GM15510 (cell line): Measurements from ENCODE around the gene PTPRC.

Experiments used
- POLR2A ChIP-seq: IDR thresholded peaks from 3 replicates; pipeline ENCODE4 v1.6.1; 2011; ENCODE audit warnings: borderline replicate concordance; ENCODE audit not compliant: insufficient read length; ENCODE audit errors: extremely low read depth

Gene PTPRC, protein sequence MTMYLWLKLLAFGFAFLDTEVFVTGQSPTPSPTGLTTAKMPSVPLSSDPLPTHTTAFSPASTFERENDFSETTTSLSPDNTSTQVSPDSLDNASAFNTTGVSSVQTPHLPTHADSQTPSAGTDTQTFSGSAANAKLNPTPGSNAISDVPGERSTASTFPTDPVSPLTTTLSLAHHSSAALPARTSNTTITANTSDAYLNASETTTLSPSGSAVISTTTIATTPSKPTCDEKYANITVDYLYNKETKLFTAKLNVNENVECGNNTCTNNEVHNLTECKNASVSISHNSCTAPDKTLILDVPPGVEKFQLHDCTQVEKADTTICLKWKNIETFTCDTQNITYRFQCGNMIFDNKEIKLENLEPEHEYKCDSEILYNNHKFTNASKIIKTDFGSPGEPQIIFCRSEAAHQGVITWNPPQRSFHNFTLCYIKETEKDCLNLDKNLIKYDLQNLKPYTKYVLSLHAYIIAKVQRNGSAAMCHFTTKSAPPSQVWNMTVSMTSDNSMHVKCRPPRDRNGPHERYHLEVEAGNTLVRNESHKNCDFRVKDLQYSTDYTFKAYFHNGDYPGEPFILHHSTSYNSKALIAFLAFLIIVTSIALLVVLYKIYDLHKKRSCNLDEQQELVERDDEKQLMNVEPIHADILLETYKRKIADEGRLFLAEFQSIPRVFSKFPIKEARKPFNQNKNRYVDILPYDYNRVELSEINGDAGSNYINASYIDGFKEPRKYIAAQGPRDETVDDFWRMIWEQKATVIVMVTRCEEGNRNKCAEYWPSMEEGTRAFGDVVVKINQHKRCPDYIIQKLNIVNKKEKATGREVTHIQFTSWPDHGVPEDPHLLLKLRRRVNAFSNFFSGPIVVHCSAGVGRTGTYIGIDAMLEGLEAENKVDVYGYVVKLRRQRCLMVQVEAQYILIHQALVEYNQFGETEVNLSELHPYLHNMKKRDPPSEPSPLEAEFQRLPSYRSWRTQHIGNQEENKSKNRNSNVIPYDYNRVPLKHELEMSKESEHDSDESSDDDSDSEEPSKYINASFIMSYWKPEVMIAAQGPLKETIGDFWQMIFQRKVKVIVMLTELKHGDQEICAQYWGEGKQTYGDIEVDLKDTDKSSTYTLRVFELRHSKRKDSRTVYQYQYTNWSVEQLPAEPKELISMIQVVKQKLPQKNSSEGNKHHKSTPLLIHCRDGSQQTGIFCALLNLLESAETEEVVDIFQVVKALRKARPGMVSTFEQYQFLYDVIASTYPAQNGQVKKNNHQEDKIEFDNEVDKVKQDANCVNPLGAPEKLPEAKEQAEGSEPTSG (N-terminal part only)

DNA sequence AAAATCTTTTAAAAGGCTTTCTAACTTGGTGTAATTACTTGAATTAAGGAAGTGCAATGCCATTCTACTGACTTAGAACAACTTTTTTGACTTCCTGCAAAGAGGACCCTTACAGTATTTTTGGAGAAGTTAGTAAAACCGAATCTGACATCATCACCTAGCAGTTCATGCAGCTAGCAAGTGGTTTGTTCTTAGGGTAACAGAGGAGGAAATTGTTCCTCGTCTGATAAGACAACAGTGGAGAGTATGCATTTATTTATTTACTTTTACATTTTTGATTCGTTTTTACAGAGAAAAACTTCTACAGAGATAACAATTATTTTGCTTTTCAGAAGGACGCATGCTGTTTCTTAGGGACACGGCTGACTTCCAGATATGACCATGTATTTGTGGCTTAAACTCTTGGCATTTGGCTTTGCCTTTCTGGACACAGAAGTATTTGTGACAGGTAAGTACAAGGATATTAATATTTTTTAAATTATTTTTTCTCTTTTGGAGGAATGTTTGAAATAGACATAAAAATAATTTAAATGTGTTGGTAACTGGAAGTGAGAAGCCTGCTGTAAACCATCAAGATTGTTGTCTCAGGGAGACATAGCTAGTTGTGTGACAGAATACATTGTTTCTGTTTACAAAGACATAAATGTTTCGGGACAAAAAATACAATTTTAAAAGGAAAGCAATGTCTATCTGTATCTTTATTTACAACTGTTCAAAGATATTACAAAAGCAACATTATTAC lies at the start of gene PTPRC:
Gene PTPRC (plus strand): TSS at position 147 of the 742 bp plus-strand sequence. CDS start 229 bp downstream, at position 376.
- peak; percentile 35 for TF ChIP-seq POLR2A

DNA sequence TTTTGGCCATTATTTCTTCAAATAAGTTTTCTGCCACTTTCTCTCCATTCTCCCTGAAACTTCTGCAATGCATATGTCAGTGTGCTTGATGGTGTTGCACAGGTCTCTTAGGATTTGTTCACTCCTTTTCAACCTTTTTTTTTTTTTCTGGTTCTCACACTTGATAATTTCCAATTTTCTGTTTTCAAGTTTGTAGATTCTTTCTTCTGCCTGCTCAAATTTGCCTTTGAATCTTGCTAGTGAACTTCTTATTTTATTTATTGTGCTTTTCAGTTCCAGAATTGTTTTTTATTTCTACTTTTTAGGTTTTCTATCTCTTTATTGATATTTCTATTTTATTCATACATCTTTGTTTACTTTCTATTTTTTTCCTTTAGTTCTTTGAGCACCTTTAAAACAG lies 48.4 kb upstream of the PTPRC start:
- no peak for TF ChIP-seq POLR2A

DNA sequence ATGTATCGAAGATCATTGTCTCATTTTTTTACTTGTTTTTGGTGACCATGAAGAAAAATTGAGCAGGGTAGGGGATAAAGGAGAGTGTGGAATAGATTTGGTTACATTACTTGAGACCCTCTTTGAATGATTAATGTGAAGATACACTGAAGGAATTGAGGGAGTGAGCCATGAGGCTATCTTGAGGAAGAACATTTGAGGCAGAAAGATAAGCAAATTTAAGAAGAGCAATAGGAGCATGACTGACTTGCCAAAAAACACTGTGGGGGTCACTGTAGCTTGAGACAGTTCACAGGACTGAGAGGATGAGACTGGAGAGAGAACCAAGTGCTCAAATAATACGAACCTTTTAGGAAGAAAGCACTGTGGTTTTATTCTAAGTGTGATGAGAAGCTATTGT lies 43.1 kb upstream of the PTPRC start:
- TF ChIP-seq POLR2A = no peak

DNA sequence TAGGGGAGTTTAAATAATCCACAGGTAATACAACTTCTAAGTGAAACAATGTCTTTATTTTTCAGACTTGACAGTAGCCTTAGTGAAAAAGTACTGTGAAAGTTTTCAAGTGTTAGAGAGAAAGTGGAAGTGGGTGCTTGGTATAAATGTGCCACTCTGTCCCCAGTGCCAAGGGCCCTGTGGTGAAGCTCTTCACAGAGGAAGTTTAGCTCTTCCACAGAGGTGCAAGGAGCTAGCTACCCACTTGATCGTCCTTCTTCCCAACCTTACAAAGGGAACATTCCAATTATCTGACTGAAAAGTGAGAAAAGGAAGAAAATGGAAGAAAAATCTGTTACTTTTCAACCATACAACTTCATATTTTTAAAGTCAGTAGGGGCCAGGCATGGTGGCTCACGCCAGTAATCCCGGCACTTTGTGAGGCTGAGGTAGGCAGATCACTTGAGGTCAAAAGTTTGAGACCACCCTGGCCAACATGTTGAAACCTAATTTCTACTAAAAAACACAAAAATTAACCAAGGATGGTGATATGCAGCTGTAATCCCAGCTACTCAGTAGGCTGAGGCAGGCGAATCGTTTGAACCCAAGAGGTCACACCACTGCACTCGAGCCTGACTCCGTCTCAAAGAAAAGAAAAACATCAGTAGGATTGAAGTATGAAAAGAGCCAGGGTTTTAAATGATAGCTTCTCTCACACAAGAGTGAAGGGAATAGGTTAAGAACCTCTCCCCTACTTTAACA lies 41.0 kb upstream of the PTPRC start:
- no peak for TF ChIP-seq POLR2A

DNA sequence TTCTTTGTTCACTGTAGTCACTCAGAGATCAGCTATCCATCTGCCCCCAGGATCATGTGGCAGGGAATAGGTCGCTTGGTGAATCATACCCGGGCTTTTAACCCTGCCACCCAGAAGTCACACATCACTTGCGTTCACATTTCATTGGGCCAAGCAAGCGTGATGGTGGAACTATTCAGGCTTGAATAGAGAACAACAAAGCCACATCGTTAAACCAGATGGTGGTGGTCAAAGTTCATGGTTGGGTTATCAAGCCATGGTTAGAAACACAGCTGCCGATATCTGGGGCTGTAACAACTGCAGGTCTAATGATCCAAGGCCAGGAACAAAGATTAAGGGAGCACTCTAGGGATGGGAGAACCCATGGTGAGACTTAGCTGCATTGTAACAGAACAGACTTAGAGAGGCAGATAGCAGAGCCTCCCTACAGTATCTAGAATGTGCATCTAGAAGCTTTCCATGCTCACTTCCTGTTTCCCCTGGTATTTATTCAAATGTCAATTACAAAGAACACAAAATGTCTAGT lies 40.0 kb upstream of the PTPRC start:
- TF ChIP-seq POLR2A = no peak

DNA sequence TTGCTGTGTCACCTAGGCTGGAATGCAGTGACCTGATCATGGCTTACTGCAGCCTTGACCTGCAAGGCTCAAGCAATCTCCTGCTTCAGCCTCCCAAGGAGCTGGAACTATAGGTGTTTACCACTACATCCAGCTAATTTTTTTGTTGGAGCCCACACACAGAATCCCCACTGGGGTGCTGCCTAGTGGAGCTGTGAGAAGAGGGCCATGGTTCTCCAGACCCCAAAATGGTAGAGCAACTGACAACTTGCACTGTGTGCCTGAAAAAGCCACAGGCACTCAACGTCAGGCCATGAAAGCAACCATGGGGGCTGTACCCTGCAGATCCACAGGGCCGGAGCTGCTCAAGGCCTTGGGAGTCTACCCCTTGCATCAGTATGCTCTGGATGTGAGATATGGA lies 39.1 kb upstream of the PTPRC start:
- no peak for TF ChIP-seq POLR2A

DNA sequence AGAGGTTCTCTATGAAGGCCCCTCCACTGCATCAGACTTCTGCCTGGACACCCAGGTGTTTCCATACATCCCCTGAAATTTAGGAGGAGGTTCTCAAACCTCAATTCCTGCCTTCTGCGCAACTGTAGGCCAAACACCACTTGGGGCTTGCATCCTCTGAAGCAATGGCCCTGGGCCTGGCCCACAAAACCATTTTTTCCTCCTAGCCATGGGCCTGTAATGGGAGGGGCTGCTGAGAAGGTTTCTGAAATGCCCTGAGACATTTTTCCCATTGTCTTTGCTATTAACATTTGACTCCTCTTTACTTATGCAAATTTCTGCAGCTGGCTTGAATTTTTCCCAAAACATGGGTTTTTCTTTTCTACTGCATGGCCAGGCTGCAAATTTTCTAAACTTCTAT lies 37.9 kb upstream of the PTPRC start:
- TF ChIP-seq POLR2A = no peak

DNA sequence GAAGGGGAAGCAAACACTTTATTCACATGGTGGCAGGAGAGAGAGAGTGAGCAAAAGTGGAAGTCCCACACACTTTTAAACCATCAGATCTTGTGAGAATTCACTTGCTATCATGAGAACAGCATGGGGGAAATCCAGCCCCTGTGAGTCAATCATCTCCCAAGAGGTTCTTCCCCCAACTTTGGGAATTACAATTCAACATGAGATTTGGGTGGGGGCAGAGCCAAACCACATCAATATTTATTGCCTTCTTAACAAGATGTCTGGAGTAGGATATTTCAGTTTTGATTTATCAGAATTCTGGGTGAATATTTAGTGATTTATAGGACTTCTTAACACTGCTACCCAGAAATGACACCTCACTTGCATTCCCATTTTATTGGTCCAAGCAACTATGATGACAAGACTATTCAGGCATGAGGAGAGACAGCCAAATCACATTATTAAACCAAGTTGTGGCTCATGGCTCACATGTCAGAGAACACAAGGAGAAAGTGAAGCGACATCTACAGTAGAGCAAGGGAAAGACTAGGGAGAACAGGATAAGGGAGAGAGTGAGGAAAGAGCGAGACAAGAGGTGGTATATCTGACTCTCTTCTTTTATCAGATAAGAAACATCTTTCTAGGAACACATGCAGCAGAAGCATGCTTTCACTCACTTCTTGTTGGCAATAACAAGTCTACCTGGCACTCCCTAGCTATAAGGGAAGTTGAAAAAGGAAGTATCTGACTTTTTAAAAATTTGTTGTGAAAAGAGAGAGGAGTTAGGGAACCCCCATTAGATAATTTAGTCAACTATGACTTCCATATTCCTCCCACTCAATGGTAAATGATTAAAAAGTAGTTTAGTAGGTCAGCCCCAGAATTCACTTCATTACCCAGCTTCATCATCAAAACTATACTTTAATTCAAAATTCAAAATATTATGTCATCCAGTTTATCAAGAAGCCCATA lies 36.6 kb upstream of the PTPRC start:
- no peak for TF ChIP-seq POLR2A

DNA sequence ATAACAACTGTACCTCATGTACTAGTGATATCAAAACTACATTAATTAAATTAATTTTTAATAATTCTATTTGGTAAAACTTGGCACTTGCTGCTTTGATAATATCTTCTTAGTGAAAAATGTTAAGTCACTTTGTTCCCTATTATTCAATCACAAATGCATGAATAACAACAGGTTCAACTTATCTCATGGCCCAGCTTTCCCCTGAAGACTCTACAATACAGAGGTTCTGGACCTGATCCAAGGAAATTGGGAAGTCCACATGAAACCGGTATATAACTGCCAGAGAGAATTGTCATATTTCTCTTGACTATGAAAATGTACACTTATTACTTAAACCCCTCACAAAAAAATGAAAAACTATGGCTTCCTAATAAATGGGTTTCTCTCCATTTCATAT lies 33.9 kb upstream of the PTPRC start:
- no peak for TF ChIP-seq POLR2A

DNA sequence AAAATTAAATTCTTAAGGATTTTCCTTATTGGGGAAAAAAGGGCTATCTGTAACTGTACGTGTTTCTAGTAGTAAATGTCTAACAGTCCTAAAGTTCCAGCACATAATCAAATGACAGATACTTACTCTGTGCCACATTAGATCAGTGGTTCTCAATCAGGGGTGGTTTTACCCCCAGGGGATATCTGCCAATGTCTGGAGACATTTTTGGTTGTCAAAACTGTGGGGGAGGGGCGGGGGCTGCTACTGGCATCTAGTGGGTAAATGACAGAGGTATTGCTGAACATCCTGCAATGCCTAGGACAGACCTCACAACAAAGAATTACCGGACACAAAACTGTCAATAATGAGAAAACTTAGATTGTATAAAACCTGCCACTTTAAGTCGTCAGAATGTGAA lies 33.4 kb upstream of the PTPRC start:
- TF ChIP-seq POLR2A = no peak

DNA sequence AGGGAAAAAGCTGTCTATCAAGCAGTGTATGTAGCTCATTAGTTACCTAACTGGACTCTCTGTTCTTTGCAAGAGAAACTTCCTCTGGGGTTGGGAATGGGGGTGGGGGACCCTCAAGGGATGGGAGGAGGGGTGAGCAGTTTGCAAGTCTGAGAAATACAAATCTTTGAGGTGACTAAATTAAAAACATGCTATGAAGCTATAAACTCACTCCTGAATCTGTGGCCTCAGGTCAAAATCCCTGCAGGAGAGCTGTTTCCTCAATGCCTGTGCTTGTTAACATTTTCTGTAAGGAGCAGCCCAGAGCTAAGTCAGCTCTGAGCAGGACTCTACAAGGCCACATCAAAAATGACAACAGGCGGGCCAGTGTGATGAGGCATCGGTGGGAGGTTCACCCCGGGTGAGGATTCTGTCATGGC lies 32.8 kb upstream of the PTPRC start:
- no peak for TF ChIP-seq POLR2A

DNA sequence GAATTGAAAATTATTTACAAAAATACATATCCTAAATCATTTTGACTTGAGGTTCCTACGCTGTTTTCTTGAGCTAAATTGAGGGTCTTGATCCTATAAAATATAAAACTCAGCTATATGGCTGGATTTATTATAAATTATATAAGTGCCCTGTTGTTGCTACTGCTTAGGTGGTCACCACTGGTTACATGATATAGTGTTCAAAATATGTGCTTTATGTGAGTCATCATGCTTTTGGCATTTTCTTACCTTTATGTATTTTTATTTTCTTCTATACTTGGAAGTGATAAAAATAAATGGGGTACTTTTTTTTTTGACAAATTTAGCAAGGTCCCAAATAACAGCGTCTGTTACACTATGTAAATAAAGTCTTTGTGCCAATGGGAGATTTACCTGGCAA lies 31.1 kb upstream of the PTPRC start:
- TF ChIP-seq POLR2A = no peak

DNA sequence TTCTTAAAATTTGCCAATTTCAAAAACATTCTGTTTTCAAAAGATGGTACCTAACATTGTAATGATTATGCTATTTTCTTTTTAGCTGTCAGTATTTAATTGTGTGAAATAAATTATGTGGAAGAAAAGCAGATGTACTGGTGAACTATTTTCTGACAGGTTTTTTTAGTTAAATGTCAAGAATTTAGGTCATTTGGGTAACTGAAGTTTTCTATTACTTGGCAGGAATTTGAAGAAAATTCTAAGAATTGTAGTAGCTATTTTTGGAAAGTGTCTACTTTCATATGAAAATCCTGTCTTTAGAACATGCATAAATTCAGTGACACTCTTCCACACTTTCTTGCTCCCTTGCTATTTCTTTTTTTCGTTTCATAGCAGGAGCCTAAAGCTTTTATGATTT lies 28.5 kb upstream of the PTPRC start:
- no peak for TF ChIP-seq POLR2A

DNA sequence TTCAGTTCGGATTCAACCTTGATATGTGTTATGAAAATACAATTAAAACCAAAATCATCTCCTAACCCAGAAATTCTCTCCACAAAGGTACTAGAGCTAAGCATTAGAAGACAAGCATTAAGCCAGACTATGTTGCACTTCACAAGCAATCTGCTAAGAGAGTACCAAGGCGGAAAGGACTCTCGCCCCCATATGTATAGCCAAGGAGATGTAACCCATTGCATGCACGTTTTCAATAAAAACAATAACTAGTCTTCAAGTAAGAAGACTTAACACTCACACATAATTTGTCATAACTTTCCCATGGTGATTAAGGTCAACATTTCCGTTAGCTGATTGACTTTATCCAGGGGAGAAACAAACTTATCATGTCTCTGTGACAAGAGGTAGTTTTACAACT lies 27.6 kb upstream of the PTPRC start:
- no peak for TF ChIP-seq POLR2A
